LNCaP clone FGC (cell line): ENCODE results near the gene TGFBR2.

Source experiments
- DNase-seq: peaks from one replicate; pipeline ENCODE4 v3.0.0-alpha.2; 2011; ENCODE audit warnings: low read depth
- H3K4me3 ChIP-seq: 2 replicates; pipeline ENCODE4 v1.5.1; 2011; ENCODE audit warnings: mild to moderate bottlenecking, low read depth, low read length, control low read depth
- CTCF ChIP-seq: IDR thresholded peaks from 2 replicates; pipeline ENCODE4 v1.5.1; 2012; ENCODE audit warnings: mild to moderate bottlenecking; ENCODE audit not compliant: control insufficient read depth, insufficient read depth; ENCODE audit errors: extremely low read depth

TGFBR2 gene

DNA sequence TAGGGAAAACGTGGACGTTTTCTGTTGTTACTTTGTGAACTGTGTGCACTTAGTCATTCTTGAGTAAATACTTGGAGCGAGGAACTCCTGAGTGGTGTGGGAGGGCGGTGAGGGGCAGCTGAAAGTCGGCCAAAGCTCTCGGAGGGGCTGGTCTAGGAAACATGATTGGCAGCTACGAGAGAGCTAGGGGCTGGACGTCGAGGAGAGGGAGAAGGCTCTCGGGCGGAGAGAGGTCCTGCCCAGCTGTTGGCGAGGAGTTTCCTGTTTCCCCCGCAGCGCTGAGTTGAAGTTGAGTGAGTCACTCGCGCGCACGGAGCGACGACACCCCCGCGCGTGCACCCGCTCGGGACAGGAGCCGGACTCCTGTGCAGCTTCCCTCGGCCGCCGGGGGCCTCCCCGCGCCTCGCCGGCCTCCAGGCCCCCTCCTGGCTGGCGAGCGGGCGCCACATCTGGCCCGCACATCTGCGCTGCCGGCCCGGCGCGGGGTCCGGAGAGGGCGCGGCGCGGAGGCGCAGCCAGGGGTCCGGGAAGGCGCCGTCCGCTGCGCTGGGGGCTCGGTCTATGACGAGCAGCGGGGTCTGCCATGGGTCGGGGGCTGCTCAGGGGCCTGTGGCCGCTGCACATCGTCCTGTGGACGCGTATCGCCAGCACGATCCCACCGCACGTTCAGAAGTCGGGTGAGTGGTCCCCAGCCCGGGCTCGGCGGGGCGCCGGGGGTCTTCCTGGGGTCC, at the start of gene TGFBR2:
Gene TGFBR2, plus strand, starts transcription at position 301 of the 731 bp plus-strand sequence. Its CDS starts 283 bp downstream, at position 584.
- H3K4me3 ChIP-seq = peak within 1 kb of the TSS; percentile 51
- TF ChIP-seq CTCF = no peak
- DNase-seq = no peak

DNA sequence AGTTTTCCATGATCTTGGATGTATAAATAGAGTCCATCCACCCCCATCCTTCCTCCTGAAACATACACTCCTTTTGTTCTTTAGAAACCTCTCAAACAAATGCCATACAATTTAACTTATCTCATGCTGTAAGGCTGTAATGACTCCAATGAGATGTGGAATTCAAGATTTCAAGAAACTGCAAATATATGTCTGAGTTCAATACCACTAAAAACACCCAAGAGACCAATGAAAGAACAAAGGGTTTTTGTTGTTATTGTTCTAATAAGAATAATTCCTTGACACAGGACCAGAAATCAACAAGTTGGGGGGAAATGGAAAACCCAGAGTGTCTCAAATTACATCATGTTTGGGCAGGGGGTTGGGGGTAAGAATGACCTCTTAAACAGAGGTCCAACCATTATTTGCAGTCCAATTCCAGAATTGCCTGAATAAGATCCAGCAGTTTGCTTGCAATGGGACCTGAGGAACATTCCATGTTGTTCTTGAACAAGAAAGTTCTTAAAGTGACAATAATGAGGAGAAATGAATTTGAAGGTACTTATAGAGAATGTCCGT, 48.6 kb upstream of the TGFBR2 start:
- no peak overlapping the region for H3K4me3 ChIP-seq
- DNase-seq = no peak
- no peak for TF ChIP-seq CTCF

GRCh38 chr3:30563956-30564355, 42.4 kb upstream of the TGFBR2 start:
- no peak for DNase-seq
- no peak overlapping the region for H3K4me3 ChIP-seq
- TF ChIP-seq CTCF = no peak

- TF ChIP-seq CTCF = no peak
- H3K4me3 ChIP-seq = no peak overlapping the region
- DNase-seq = no peak
Measured at GRCh38 chr3:30567139-30567753, 39.2 kb upstream of the TGFBR2 start.

- DNase-seq = no peak
- no peak for TF ChIP-seq CTCF
- no peak overlapping the region for H3K4me3 ChIP-seq
Measured at GRCh38 chr3:30576946-30577345, 29.5 kb upstream of the TGFBR2 start.

GRCh38 chr3:30577788-30578187, 28.6 kb upstream of the TGFBR2 start:
- H3K4me3 ChIP-seq = no peak overlapping the region
- TF ChIP-seq CTCF = no peak
- DNase-seq = no peak

- DNase-seq = no peak
- no peak for TF ChIP-seq CTCF
- no peak overlapping the region for H3K4me3 ChIP-seq
Measured at GRCh38 chr3:30578479-30578878, 27.9 kb upstream of the TGFBR2 start.
